ENCODE data around the gene SLC13A2. TPM values are rescaled to one million over a fixed set of nuclear protein-coding genes. Genes with fewer than 3 reads are reported as not detected.

Gene SLC13A2
- total RNA-seq, 1 donor from 2014 or later: not detected

DNA sequence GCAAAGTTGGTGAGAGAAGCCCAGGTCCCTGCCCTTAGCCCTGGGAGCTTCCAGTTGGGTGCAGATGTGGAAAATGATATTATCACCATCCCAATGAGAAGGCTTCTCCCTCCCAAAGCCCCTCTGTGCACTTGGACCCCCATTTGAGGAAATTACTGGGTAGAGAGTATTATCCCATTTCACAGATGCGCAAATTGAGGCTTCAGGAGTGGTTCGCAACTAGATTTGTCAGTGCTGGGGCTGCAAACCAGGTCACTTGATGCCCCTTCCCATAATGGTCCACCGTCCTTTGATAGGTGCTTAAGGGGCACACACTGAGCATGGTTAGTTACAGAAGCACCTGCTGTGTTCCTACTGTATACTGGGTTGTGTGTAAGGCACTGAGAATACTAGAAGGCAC, 18.4 kb downstream of the SLC13A2 start:
- no peak overlapping the region for H3K27ac ChIP-seq (ENCODE audit: low read depth, low read length)
- H3K4me2 ChIP-seq (ENCODE audit: low read length): no peak overlapping the region
- peaks cover 10% of the 10 kb centered on the region for H3K27me3 ChIP-seq (ENCODE audit: insufficient read depth, low read length)
- no peaks in the 10 kb centered on the region for H3K79me2 ChIP-seq (ENCODE audit: insufficient read depth, low read length)
- H3K9ac ChIP-seq (ENCODE audit: low read length): no peak overlapping the region
- H3K4me3 ChIP-seq (ENCODE audit: insufficient read depth, low read depth, low read length): no peak overlapping the region
- no peak overlapping the region for H3K4me3 Mint-ChIP-seq (ENCODE audit: unreplicated experiment)
- no peaks in the 10 kb centered on the region for H3K36me3 Mint-ChIP-seq (ENCODE audit: low read depth, unreplicated experiment)
- H3K4me1 ChIP-seq (ENCODE audit: insufficient read depth, low read length): no peaks in the 10 kb centered on the region
- no peaks in the 10 kb centered on the region for H3K9me3 ChIP-seq (ENCODE audit: insufficient read depth, low read depth, low read length)
- no peak overlapping the region for H2AFZ ChIP-seq (ENCODE audit: low read depth, low read length)
- H3K27me3 Mint-ChIP-seq (ENCODE audit: low read depth, unreplicated experiment): peaks cover 68% of the 10 kb centered on the region
- H4K20me1 ChIP-seq (ENCODE audit: insufficient read depth, low read length): no peaks in the 10 kb centered on the region
- no peak overlapping the region for H3K27ac Mint-ChIP-seq (ENCODE audit: unreplicated experiment)
- H3K4me1 Mint-ChIP-seq (ENCODE audit: low read depth, unreplicated experiment): no peaks in the 10 kb centered on the region
- no peak for TF ChIP-seq EZH2 (IDR thresholded peaks at IDR 0.05; ENCODE audit: insufficient read depth, low read length)
- TF ChIP-seq, protein P1, sequence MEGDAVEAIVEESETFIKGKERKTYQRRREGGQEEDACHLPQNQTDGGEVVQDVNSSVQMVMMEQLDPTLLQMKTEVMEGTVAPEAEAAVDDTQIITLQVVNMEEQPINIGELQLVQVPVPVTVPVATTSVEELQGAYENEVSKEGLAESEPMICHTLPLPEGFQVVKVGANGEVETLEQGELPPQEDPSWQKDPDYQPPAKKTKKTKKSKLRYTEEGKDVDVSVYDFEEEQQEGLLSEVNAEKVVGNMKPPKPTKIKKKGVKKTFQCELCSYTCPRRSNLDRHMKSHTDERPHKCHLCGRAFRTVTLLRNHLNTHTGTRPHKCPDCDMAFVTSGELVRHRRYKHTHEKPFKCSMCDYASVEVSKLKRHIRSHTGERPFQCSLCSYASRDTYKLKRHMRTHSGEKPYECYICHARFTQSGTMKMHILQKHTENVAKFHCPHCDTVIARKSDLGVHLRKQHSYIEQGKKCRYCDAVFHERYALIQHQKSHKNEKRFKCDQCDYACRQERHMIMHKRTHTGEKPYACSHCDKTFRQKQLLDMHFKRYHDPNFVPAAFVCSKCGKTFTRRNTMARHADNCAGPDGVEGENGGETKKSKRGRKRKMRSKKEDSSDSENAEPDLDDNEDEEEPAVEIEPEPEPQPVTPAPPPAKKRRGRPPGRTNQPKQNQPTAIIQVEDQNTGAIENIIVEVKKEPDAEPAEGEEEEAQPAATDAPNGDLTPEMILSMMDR (IDR thresholded peaks at IDR 0.05; ENCODE audit: insufficient read depth, low read depth, low read length): no peak
- no peak for DNase-seq (ENCODE audit: low read depth)
- H3K36me3 ChIP-seq (ENCODE audit: insufficient read depth, low read length): no peaks in the 10 kb centered on the region
- no peak for FAIRE-seq
- H3K9me3 Mint-ChIP-seq (ENCODE audit: unreplicated experiment): no peaks in the 10 kb centered on the region

DNA sequence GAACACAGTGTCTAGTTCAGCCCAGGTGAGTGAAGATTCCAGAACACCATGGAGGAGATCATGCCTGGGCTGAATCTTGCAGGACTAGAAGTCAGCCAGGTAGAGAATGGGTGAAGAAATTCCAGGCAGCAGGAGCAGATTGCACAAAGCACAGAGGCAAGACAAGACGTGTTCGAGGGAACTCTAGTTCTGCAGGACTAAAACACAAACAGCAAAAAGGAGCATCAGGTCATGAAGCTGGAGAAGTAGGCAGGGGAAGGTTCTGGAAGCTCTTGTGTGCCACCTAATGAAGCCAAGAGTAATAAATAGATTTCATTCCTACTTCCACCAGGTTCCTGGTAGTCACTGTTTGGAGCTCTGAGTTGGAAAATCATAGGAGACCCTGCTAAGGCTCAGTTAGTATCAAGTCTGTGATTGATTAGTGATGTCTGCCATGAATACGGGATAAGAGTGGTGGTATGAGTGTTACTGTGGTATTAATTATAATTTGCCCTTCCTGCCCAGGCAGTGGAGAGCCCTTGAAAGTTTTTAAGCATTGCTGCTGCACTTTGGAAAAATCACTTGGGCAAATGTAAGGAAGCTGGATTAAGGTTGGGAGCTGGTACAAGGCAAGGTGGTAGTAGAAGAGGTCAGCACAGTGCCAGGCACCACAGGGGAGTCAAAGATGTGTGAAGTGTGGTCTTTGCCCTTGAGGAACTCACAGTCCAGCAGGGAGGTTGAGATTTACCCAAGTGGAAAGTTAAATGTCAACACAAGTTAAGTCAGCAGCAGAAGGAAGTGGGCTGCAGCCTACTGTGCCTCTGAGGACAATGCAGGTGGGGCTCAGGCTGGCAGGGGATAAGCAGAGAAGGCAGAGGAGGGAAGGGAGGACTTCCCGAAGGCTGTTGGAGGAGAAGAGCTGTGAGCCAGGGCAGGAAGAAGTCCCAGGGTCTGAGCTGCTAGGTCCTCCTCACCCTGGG, 19.2 kb downstream of the SLC13A2 start:
- Mint-ChIP-seq H3K36me3 (ENCODE audit: low read depth, unreplicated experiment) (no peaks in the 10 kb centered on the region), H3K9me3 (ENCODE audit: unreplicated experiment) (no peaks in the 10 kb centered on the region), H3K27ac (ENCODE audit: unreplicated experiment) (no peak overlapping the region), H3K4me3 (ENCODE audit: unreplicated experiment) (no peak overlapping the region), H3K4me1 (ENCODE audit: low read depth, unreplicated experiment) (no peaks in the 10 kb centered on the region), H3K27me3 (ENCODE audit: low read depth, unreplicated experiment) (peaks cover 64% of the 10 kb centered on the region)
- Histone ChIP-seq H2AFZ (ENCODE audit: low read depth, low read length) (no peak overlapping the region), H3K9me3 (ENCODE audit: insufficient read depth, low read depth, low read length) (no peaks in the 10 kb centered on the region), H3K4me3 (ENCODE audit: insufficient read depth, low read depth, low read length) (no peak overlapping the region), H3K9ac (ENCODE audit: low read length) (no peak overlapping the region), H3K4me1 (ENCODE audit: insufficient read depth, low read length) (no peaks in the 10 kb centered on the region), H4K20me1 (ENCODE audit: insufficient read depth, low read length) (no peaks in the 10 kb centered on the region), H3K79me2 (ENCODE audit: insufficient read depth, low read length) (no peaks in the 10 kb centered on the region), H3K4me2 (ENCODE audit: low read length) (no peak overlapping the region), H3K27me3 (ENCODE audit: insufficient read depth, low read length) (peaks cover 10% of the 10 kb centered on the region), H3K27ac (ENCODE audit: low read depth, low read length) (no peak overlapping the region), H3K36me3 (ENCODE audit: insufficient read depth, low read length) (no peaks in the 10 kb centered on the region)
- no peak for DNase-seq (ENCODE audit: low read depth)
- TF ChIP-seq, protein P1 (IDR thresholded peaks at IDR 0.05; ENCODE audit: insufficient read depth, low read depth, low read length): no peak
- TF ChIP-seq EZH2 (IDR thresholded peaks at IDR 0.05; ENCODE audit: insufficient read depth, low read length): no peak
- FAIRE-seq: no peak

DNA sequence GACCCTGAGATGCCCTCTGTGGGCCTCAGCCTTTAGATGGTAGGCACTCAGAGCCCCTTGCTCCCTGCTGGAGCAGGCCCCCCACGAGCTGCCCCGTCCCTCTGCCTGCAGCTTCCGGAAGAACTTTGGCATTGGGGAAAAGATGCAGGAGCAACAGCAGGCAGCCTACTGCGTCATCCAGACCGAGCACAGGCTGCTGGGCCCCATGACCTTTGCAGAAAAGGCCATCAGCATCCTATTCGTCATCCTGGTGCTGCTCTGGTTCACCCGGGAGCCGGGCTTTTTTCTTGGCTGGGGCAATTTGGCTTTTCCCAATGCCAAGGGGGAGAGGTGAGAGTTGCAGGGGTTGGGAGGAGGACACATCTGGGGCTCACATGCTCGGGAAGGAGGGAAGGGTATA, 20.0 kb downstream of the SLC13A2 start:
- TF ChIP-seq EZH2 (IDR thresholded peaks at IDR 0.05; ENCODE audit: insufficient read depth, low read length): no peak
- TF ChIP-seq, protein P1 (IDR thresholded peaks at IDR 0.05; ENCODE audit: insufficient read depth, low read depth, low read length): no peak
- H3K36me3 Mint-ChIP-seq (ENCODE audit: low read depth, unreplicated experiment): no peaks in the 10 kb centered on the region
- H3K36me3 ChIP-seq (ENCODE audit: insufficient read depth, low read length): no peaks in the 10 kb centered on the region
- no peak overlapping the region for H3K27ac Mint-ChIP-seq (ENCODE audit: unreplicated experiment)
- H3K79me2 ChIP-seq (ENCODE audit: insufficient read depth, low read length): no peaks in the 10 kb centered on the region
- no peak overlapping the region for H3K4me3 ChIP-seq (ENCODE audit: insufficient read depth, low read depth, low read length)
- H4K20me1 ChIP-seq (ENCODE audit: insufficient read depth, low read length): no peaks in the 10 kb centered on the region
- no peaks in the 10 kb centered on the region for H3K4me1 Mint-ChIP-seq (ENCODE audit: low read depth, unreplicated experiment)
- no peak overlapping the region for H3K27ac ChIP-seq (ENCODE audit: low read depth, low read length)
- peaks cover 9% of the 10 kb centered on the region for H3K27me3 ChIP-seq (ENCODE audit: insufficient read depth, low read length)
- no peak overlapping the region for H2AFZ ChIP-seq (ENCODE audit: low read depth, low read length)
- H3K4me3 Mint-ChIP-seq (ENCODE audit: unreplicated experiment): no peak overlapping the region
- FAIRE-seq (no peak), DNase-seq (ENCODE audit: low read depth) (no peak)
- no peaks in the 10 kb centered on the region for H3K4me1 ChIP-seq (ENCODE audit: insufficient read depth, low read length)
- peaks cover 59% of the 10 kb centered on the region for H3K27me3 Mint-ChIP-seq (ENCODE audit: low read depth, unreplicated experiment)
- no peak overlapping the region for H3K9ac ChIP-seq (ENCODE audit: low read length)
- H3K9me3 ChIP-seq (ENCODE audit: insufficient read depth, low read depth, low read length): no peaks in the 10 kb centered on the region
- no peak overlapping the region for H3K4me2 ChIP-seq (ENCODE audit: low read length)
- H3K9me3 Mint-ChIP-seq (ENCODE audit: unreplicated experiment): no peaks in the 10 kb centered on the region

Measured in astrocyte (in vitro differentiated cells and primary cell).